H1 (cell line): Measurements from ENCODE around the gene MYO18A. TPM values are rescaled to one million over a fixed set of nuclear protein-coding genes. Genes with fewer than 3 reads are reported as not detected.

Source experiments
- CHD7 ChIP-seq: fragments of 300-600 bp; sonication (generic); IDR thresholded peaks from 2 replicates; pipeline ENCODE4 v1.7.1; 2012; ENCODE audit warnings: low read length, moderate library complexity, mild to moderate bottlenecking, inconsistent platforms; ENCODE audit not compliant: insufficient replicate concordance
- GTF2F1 ChIP-seq: IDR thresholded peaks from 2 replicates; pipeline ENCODE4 v1.6.1; 2012; ENCODE audit warnings: low read depth, low read length, improper control_type of control experiment, borderline replicate concordance
- JUND ChIP-seq: IDR thresholded peaks from 2 replicates; pipeline ENCODE4 v1.6.1; 2011; ENCODE audit warnings: mild to moderate bottlenecking, improper control_type of control experiment, low read length
- KDM4A ChIP-seq: IDR thresholded peaks from one replicate; pipeline ENCODE4 v1.7.1; 2012; ENCODE audit warnings: low read depth, mild to moderate bottlenecking, moderate library complexity, low read length, inconsistent platforms; ENCODE audit not compliant: severe bottlenecking
- KDM5A ChIP-seq: fragments of 200-600 bp; IDR thresholded peaks from 2 replicates; pipeline ENCODE4 v1.7.1; 2012; ENCODE audit warnings: mild to moderate bottlenecking, low read length, inconsistent platforms, mixed read lengths
- MAX ChIP-seq: IDR thresholded peaks from 2 replicates; pipeline ENCODE4 v1.6.1; 2012; ENCODE audit warnings: inconsistent platforms
- RNF2 ChIP-seq: fragments of 200-900, 300-1000 bp; sonication (generic); IDR thresholded peaks from 2 replicates; pipeline ENCODE4 v1.7.1; 2016; ENCODE audit warnings: borderline replicate concordance, low read depth, mild to moderate bottlenecking, antibody characterized with exemption, low read length; ENCODE audit not compliant: poor library complexity, severe bottlenecking; ENCODE audit errors: missing control alignments
- SAP30 ChIP-seq: fragments of 300-600 bp; sonication (generic); IDR thresholded peaks from 2 replicates; pipeline ENCODE4 v1.7.1; 2012; ENCODE audit warnings: low read length, moderate library complexity, mild to moderate bottlenecking, inconsistent platforms; ENCODE audit not compliant: insufficient read depth, insufficient replicate concordance
- SIX5 ChIP-seq: IDR thresholded peaks from 2 replicates; pipeline ENCODE4 v1.6.1; 2011; ENCODE audit warnings: mild to moderate bottlenecking, low read depth, low read length
- TCF12 ChIP-seq: IDR thresholded peaks from 2 replicates; pipeline ENCODE4 v1.6.1; 2011; ENCODE audit warnings: low read depth, mild to moderate bottlenecking, low read length
- polyA plus RNA-seq, 7 experiments: library from polyadenylated mRNA; depleted of rRNA in 3 of 7; stranded (reverse) in 5 of 7; unstranded in 2 of 7; fragments of >200 nt in 5 of 7; fragments of 200-250 nt in 2 of 7; gene quantifications; 1 replicate in 5 of 7; 2 replicates in 1 of 7; 4 replicates in 1 of 7; pipeline versions ENCODE4 v1.2.1 to v1.2.3, GENCODE V29; 2011 to 2013; ENCODE audit warnings: missing spikeins in 2 of 7, mixed read lengths in 2 of 7
- total RNA-seq: library from RNA; stranded (reverse); fragmentation: NEBNext Ultra II Directional; extraction: Animal tissue kit (Norgen Biotek cat#: 25700); gene quantifications from 2 replicates; pipeline ENCODE4 v1.2.1, GENCODE V29; 2021

Gene MYO18A
- total and polyA plus RNA-seq, 2 of the 8 experiments (the other 6 are each of a cell fraction or from before 2014, with no cell fraction given): 7.6 to 43.8 TPM

- TF ChIP-seq CHD7 (no peak), SIX5 (no peak), RNF2 (no peak), TCF12 (no peak), KDM4A (no peak), KDM5A (no peak), GTF2F1 (no peak), SAP30 (no peak), MAX (no peak), JUND (no peak)
Measured at GRCh38 chr17:29196769-29197515, 16.7 kb upstream of the MYO18A start (continued).
